ENCODE results near the gene WDR64.

The WDR64 gene

DNA sequence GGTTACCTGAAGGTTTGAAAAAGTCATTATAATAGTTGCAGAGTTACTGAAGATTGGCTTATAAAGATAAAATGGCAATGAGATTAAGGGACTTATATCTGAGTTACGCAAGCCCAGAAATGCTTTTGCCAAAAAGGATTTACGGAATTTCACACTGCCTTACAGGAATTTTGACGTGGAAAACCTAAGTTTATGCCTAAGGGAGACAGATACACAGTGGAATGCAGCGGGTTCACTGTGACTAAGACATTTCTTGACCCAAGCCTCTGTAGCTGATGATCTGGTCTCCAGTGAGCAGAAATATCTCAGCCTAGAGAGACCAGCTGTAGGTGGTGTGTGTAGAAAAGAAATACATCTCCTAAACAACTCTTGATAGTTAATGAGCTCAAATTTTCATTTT lies 185.8 kb downstream of the WDR64 start:
- POLR2A ChIA-PET, result no interaction called here
- CTCF ChIA-PET, result interaction anchor here (1.1 to 2.7 kb wide), 3 partner anchors 9 to 227 kb away, joined by 3 to 10 read pairs (median 8); partner anchors contain the start of gene EXO1
- DNase-seq (ENCODE audit: extremely low spot score), result no peak
- TF ChIP-seq, protein P1, sequence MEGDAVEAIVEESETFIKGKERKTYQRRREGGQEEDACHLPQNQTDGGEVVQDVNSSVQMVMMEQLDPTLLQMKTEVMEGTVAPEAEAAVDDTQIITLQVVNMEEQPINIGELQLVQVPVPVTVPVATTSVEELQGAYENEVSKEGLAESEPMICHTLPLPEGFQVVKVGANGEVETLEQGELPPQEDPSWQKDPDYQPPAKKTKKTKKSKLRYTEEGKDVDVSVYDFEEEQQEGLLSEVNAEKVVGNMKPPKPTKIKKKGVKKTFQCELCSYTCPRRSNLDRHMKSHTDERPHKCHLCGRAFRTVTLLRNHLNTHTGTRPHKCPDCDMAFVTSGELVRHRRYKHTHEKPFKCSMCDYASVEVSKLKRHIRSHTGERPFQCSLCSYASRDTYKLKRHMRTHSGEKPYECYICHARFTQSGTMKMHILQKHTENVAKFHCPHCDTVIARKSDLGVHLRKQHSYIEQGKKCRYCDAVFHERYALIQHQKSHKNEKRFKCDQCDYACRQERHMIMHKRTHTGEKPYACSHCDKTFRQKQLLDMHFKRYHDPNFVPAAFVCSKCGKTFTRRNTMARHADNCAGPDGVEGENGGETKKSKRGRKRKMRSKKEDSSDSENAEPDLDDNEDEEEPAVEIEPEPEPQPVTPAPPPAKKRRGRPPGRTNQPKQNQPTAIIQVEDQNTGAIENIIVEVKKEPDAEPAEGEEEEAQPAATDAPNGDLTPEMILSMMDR (IDR thresholded peaks at IDR 0.05; ENCODE audit: control extremely low read depth, extremely low read depth, low read depth, missing control alignments), result no peak

DNA sequence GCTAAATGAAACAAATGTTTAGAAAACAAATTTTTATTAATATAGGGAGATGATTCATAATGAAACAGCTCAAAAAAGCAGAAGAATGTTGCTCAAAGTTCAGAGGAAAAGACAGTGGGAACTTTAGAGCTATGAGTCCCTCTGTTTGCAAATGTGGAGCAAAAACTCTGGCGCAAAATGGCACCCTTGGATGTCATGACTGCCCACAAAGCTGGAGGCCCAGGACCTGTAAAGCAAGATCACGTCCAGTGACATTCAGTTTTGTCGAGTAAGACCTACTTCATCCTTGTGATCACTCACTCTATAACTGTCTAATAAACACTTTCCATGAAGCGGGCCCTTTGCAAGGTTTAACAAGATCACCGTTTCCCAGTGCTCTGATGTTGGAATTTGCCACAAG lies 186.8 kb downstream of the WDR64 start:
- POLR2A ChIA-PET, result no interaction called here

DNA sequence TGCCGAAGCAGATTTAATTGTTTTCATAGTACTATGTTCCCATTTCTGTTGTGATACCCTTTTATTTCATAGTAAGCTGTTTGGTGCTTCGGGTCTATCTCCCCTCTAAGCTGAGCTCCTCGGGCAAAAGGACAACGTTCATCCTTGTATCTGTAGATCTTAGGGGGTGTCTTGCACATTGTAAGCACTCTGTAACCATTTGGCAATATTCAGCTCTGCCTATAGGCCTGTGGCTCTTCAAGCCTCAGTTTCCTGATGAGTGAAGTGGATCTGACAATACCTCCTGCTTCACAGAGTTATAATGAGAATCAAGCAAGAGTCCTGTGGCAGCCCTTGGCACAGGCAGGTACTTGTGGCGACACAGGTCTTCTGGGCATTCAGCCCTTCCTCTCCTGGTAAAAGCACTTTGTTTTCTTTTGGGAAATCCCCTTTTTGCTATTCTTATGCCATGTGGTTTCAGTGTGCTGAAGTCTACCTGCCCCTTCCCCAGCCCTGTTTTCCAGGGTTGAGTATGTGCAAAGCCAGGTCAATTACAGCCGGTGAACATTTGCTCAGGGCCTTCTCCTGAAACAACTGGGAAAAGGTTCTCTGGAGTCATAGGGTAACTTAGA lies 187.4 kb downstream of the WDR64 start:
- POLR2A ChIA-PET, result no interaction called here

More for the DNA sequence above, 186.8 kb downstream of the WDR64 start:
- CTCF ChIA-PET, result interaction anchor here (1.4 to 2.7 kb wide), 2 partner anchors 8 to 228 kb away, joined by 8 to 10 read pairs; partner anchors contain the start of gene EXO1
- DNase-seq (ENCODE audit: extremely low spot score), result no peak
- TF ChIP-seq, protein P1 (IDR thresholded peaks at IDR 0.05; ENCODE audit: control extremely low read depth, extremely low read depth, low read depth, missing control alignments), result no peak

DNA sequence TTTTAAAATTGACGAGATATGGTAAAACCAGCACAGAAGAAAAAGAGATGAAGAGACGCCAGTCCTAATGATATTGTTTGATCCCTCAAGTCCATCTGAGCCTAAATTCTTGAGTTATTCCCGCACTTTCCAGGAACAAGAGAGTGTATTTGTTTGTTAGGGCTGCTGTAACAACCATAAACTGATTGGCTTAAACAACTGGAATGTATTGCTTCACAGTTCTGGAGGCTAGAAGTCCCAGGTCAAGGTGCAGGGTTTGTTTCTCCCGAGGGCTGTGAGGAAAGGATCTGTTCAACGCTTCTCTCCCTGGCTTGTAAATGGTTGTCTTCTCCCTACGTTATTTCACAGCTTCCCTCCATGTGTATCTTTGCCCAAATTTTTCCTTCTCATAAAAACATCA lies 188.1 kb downstream of the WDR64 start:
- ChIA-PET POLR2A (no interaction called here), CTCF (interaction anchor here (1.1 to 2.7 kb wide), 4 partner anchors 7 to 213 kb away, joined by 3 to 10 read pairs (median 6); partner anchors contain the start of gene EXO1)
- TF ChIP-seq, protein P1 (IDR thresholded peaks at IDR 0.05; ENCODE audit: control extremely low read depth, extremely low read depth, low read depth, missing control alignments), result no peak
- DNase-seq (ENCODE audit: extremely low spot score), result no peak

More for the DNA sequence above, 187.4 kb downstream of the WDR64 start:
- no peak for DNase-seq (ENCODE audit: extremely low spot score)
- TF ChIP-seq, protein P1 (IDR thresholded peaks at IDR 0.05; ENCODE audit: control extremely low read depth, extremely low read depth, low read depth, missing control alignments), result no peak
- CTCF ChIA-PET, result interaction anchor here (0.7 to 2.7 kb wide), 3 partner anchors 8 to 73 kb away, joined by 3 to 10 read pairs (median 3); partner anchors contain the start of gene EXO1

DNA sequence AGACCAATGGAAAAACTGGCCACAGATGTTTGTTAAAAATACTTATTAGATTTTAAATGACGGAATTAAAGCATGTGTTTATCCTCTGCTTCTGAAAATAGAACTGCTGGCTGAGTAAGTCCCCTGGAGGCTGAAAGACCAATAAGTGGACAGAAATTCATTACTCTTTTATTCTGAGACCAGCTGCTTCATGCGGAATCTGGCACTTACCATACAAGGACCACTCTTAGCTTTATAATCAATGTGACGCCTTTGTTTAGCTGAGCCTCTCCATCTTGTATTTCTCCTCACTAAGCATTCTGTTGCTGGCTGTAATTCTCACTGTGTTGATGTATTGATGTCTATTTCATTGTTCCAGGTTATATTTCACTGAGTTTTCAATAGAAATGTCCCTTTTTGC lies 189.6 kb downstream of the WDR64 start:
- CTCF ChIA-PET, result interaction anchor here (0.7 to 2.7 kb wide), 9 partner anchors 8 to 311 kb away, joined by 3 to 10 read pairs (median 3); no protein-coding TSS in a partner anchor
- POLR2A ChIA-PET, result no interaction called here
- TF ChIP-seq, protein P1 (IDR thresholded peaks at IDR 0.05; ENCODE audit: control extremely low read depth, extremely low read depth, low read depth, missing control alignments), result no peak
- no peak for DNase-seq (ENCODE audit: extremely low spot score)

DNA sequence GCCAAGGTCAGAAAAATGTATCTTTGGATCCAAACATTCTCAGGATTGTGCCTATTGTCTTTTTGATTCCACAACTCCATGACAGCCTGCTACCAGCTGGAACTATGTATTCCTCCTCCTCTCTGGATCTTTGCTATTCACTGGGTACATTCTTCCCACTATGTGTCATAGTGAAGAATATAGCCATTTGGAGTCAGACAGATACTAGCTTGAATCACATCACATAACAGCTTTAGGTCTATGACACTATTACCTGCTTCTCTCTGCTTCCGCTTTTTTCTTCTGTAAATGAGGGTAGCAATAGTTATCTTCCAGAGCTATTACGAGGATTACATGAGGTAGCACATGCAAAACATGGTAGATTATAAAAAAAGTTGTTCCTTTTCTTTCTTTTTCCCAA lies 190.5 kb downstream of the WDR64 start:
- POLR2A ChIA-PET, result no interaction called here
- no peak for DNase-seq (ENCODE audit: extremely low spot score)
- CTCF ChIA-PET, result interaction anchor here (1.0 to 3.1 kb wide), 6 partner anchors 9 to 232 kb away, joined by 3 to 13 read pairs (median 8); no protein-coding TSS in a partner anchor
- TF ChIP-seq, protein P1 (IDR thresholded peaks at IDR 0.05; ENCODE audit: control extremely low read depth, extremely low read depth, low read depth, missing control alignments), result no peak
